GM12865 (cell line): ENCODE data around the gene FGFR4.

Source experiments
- DNase-seq: peaks from one replicate; pipeline ENCODE4 v3.0.0; 2010; ENCODE audit warnings: low read depth
- H3K4me3 ChIP-seq: 2 replicates; pipeline ENCODE4 v1.5.1; 2011; ENCODE audit warnings: mild to moderate bottlenecking, low read depth, low read length, control low read depth
- TF ChIP-seq, protein P1 (sequence below): IDR thresholded peaks from 2 replicates; pipeline ENCODE4 v1.5.1; 2011; ENCODE audit warnings: low read length, control low read depth, low read depth, inconsistent platforms; ENCODE audit not compliant: insufficient read depth; ENCODE audit errors: missing control alignments

Gene FGFR4

GRCh38 chr5:177081859-177082258, 4.9 kb upstream of the FGFR4 start:
- TF ChIP-seq, protein P1, sequence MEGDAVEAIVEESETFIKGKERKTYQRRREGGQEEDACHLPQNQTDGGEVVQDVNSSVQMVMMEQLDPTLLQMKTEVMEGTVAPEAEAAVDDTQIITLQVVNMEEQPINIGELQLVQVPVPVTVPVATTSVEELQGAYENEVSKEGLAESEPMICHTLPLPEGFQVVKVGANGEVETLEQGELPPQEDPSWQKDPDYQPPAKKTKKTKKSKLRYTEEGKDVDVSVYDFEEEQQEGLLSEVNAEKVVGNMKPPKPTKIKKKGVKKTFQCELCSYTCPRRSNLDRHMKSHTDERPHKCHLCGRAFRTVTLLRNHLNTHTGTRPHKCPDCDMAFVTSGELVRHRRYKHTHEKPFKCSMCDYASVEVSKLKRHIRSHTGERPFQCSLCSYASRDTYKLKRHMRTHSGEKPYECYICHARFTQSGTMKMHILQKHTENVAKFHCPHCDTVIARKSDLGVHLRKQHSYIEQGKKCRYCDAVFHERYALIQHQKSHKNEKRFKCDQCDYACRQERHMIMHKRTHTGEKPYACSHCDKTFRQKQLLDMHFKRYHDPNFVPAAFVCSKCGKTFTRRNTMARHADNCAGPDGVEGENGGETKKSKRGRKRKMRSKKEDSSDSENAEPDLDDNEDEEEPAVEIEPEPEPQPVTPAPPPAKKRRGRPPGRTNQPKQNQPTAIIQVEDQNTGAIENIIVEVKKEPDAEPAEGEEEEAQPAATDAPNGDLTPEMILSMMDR, result no peak
- DNase-seq, result no peak
- no peak overlapping the region for H3K4me3 ChIP-seq

GRCh38 chr5:177083357-177083756, 3.4 kb upstream of the FGFR4 start:
- no peak for DNase-seq
- TF ChIP-seq, protein P1, result no peak

DNA sequence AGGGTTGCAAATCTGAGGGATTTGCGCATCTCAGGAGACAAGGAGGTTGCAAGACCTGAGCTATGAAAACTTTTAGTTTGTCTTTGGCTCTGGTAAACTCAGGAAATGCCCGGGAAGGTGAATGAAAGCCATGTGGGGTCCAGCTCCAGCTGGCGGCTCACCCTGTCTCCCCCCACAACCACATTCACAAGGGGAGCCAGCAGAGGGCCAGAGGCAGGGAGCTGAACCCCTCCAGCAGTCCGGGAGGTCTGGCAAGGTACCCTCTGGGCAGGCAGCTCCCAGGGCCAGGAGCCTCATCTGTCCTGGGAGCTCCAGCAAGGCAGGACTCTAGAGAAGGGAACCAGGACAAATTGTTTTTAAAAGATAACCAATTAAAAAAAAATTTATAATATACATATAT, 2.5 kb upstream of the FGFR4 start:
- no peak for DNase-seq
- TF ChIP-seq, protein P1, result no peak
- H3K4me3 ChIP-seq, result no peak overlapping the region

More at GRCh38 chr5:177083357-177083756, 3.4 kb upstream of the FGFR4 start:
- H3K4me3 ChIP-seq, result no peak overlapping the region

- DNase-seq, result no peak
- no peak overlapping the region for H3K4me3 ChIP-seq
- TF ChIP-seq, protein P1, result no peak
Observed at GRCh38 chr5:177085985-177086653, 596 bp upstream of the FGFR4 start.

GRCh38 chr5:177087398-177088005, 787 bp downstream of the FGFR4 start:
- H3K4me3 ChIP-seq, result no peak overlapping the region
- no peak for DNase-seq
- TF ChIP-seq, protein P1, result no peak

- TF ChIP-seq, protein P1, result no peak
- DNase-seq, result no peak
- no peak overlapping the region for H3K4me3 ChIP-seq
Observed at GRCh38 chr5:177089127-177089526, 2.4 kb downstream of the FGFR4 start.
